Measurements from ENCODE around the gene SPAG6.

The SPAG6 gene

DNA sequence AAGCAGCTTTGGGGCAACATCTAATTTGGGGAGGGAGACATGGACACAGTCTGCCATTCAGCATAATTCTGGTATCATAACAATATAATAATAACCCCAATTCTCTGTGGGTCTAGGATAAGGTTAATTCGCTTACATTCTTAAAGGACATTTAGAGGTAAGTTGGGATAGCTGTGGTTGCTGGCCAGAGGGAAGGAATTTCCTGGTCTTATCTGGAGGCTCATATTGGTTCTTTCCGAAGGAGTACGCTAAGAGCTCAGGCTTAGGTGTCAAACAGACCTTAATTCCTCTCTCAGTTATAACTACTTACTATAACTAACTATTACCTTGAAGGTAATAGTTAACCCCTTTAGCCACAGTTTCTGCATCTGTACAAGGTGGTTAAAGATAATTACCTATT is 68.8 kb downstream of the SPAG6 start:
- Histone ChIP-seq H3K27me3 (ENCODE audit: insufficient read depth, poor library complexity, severe bottlenecking) (no peaks in the 10 kb centered on the region), H3K27ac (replicated peaks) (no peak overlapping the region), H3K4me3 (replicated peaks; ENCODE audit: insufficient read depth, low read length) (no peak overlapping the region)
- DNase-seq (ENCODE audit: low read depth in 1 of 2, low spot score in 1 of 2), result no peak
- TF ChIP-seq POLR2AphosphoS5 (IDR thresholded peaks at IDR 0.05; ENCODE audit: low read depth) (no peak), REST (IDR thresholded peaks at IDR 0.05; ENCODE audit: insufficient replicate concordance, low read depth) (no peak), GABPA (IDR thresholded peaks at IDR 0.05; ENCODE audit: low read depth) (no peak), CTCF (IDR thresholded peaks at IDR 0.05; ENCODE audit: insufficient read depth, low read length) (no peak), SPI1 (IDR thresholded peaks at IDR 0.05; ENCODE audit: borderline replicate concordance, low read depth) (no peak)

GRCh38 chr10:22415072-22415471 is 69.8 kb downstream of the SPAG6 start:
- H3K27me3 ChIP-seq (ENCODE audit: insufficient read depth, poor library complexity, severe bottlenecking), result no peaks in the 10 kb centered on the region
- H3K4me3 ChIP-seq (replicated peaks; ENCODE audit: insufficient read depth, low read length), result no peak overlapping the region
- no peak for DNase-seq (ENCODE audit: low read depth in 1 of 2, low spot score in 1 of 2)
- H3K27ac ChIP-seq (replicated peaks), result no peak overlapping the region
- TF ChIP-seq REST (IDR thresholded peaks at IDR 0.05; ENCODE audit: insufficient replicate concordance, low read depth), result no peak
- TF ChIP-seq SPI1 (IDR thresholded peaks at IDR 0.05; ENCODE audit: borderline replicate concordance, low read depth), result no peak
- TF ChIP-seq CTCF (IDR thresholded peaks at IDR 0.05; ENCODE audit: insufficient read depth, low read length), result no peak
- TF ChIP-seq GABPA (IDR thresholded peaks at IDR 0.05; ENCODE audit: low read depth), result no peak
- no peak for TF ChIP-seq POLR2AphosphoS5 (IDR thresholded peaks at IDR 0.05; ENCODE audit: low read depth)

DNA sequence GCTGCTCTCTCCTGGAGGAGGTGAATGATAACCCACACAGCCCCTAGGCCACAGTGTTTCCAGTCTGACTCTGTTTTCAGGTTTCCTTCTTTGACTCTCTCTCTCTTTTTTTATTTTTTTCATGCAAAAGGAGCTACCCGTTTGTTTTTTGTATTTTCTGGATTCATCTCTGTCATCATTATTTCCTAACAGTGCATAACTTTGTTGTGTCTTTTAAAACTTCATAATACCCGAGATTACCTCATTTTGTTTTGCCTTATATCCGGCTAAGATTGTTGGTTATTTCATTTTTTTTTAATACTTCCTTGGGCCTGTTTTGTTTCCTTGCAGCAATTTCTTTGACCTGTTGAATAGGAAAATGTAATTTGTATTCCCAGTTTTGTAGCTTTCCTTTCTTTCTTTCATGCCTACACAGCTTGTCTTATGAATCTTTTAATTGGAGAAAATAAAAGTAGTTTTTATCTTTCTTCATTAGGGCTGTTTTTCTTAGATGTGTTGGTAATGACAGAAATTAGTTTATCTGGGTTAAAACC is 72.5 kb downstream of the SPAG6 start:
- Histone ChIP-seq H3K27ac (replicated peaks) (no peak overlapping the region), H3K4me3 (replicated peaks; ENCODE audit: insufficient read depth, low read length) (no peak overlapping the region), H3K27me3 (ENCODE audit: insufficient read depth, poor library complexity, severe bottlenecking) (no peaks in the 10 kb centered on the region)
- DNase-seq (ENCODE audit: low read depth in 1 of 2, low spot score in 1 of 2), result no peak
- TF ChIP-seq SPI1 (IDR thresholded peaks at IDR 0.05; ENCODE audit: borderline replicate concordance, low read depth) (no peak), REST (IDR thresholded peaks at IDR 0.05; ENCODE audit: insufficient replicate concordance, low read depth) (no peak), GABPA (IDR thresholded peaks at IDR 0.05; ENCODE audit: low read depth) (no peak), POLR2AphosphoS5 (IDR thresholded peaks at IDR 0.05; ENCODE audit: low read depth) (no peak), CTCF (IDR thresholded peaks at IDR 0.05; ENCODE audit: insufficient read depth, low read length) (no peak)

Measured in HL-60 (cell line).